SK-N-SH (cell line): ENCODE measurements around the gene RDH14.

Experiments
- CHD2 ChIP-seq: fragments of 150-350 bp; IDR thresholded peaks from 2 replicates; pipeline ENCODE4 v1.6.1; 2018; ENCODE audit warnings: low read length; ENCODE audit not compliant: partially characterized antibody
- CTCF ChIP-seq: fragments of 200-600 bp; sonication (generic); IDR thresholded peaks from 2 replicates; pipeline ENCODE4 v1.6.1; 2017; ENCODE audit warnings: antibody characterized with exemption, mild to moderate bottlenecking, moderate library complexity
- EP300 ChIP-seq, 2 experiments: IDR thresholded peaks; 2 replicates each; pipeline versions ENCODE4 v1.4.0 to v1.6.1; 2012; ENCODE audit warnings: borderline replicate concordance in 1 of 2, low read depth in 1 of 2, low read length in 1 of 2
- EZH2phosphoT487 ChIP-seq: fragments of 200-600 bp; sonication (generic); IDR thresholded peaks from 2 replicates; pipeline ENCODE4 v1.6.1; 2017; ENCODE audit warnings: low read depth, mixed run types, mild to moderate bottlenecking, antibody characterized with exemption, moderate library complexity, borderline replicate concordance
- FOXM1 ChIP-seq: IDR thresholded peaks from 2 replicates; pipeline ENCODE4 v1.4.0; 2012; ENCODE audit warnings: low read depth, mild to moderate bottlenecking
- MEF2A ChIP-seq: IDR thresholded peaks from 2 replicates; pipeline ENCODE4 v1.4.0; 2012; ENCODE audit warnings: low read depth, borderline replicate concordance
- POLR2AphosphoS5 ChIP-seq: IDR thresholded peaks from 2 replicates; pipeline ENCODE4 v1.6.1; 2012; ENCODE audit warnings: low read depth, low read length
- RXRA ChIP-seq: IDR thresholded peaks from 2 replicates; pipeline ENCODE4 v1.4.0; 2012; ENCODE audit warnings: low read depth, mild to moderate bottlenecking, borderline replicate concordance
- SMC3 ChIP-seq: IDR thresholded peaks from 2 replicates; pipeline ENCODE4 v1.6.1; 2012; ENCODE audit warnings: low read depth, low read length, improper control_type of control experiment
- ZBTB33 ChIP-seq: IDR thresholded peaks from 2 replicates; pipeline ENCODE4 v1.4.0; 2012; ENCODE audit warnings: low read depth, borderline replicate concordance
- TF ChIP-seq, protein P1 (sequence below): IDR thresholded peaks from 2 replicates; pipeline ENCODE4 v1.4.0; 2012; ENCODE audit warnings: low read depth, borderline replicate concordance

DNA sequence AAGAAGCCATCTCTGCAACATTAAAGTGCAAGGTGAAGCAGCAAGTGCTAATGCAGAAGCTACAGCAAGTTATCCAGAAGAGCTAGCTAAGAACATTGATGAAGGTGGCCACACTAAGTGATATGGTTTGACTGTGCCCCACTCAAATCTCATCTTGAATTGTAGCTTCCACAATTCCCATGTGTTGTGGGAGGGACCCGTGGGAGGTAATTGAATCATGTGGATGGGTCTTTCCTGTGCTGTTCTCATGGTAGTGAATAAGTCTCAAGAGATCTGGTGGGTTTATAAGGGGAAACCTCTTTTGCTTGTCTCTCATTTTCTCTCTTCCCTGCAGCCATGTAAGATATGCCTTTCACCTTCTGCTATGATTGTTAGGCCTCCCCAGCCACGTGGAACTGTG is 11.4 kb downstream of the RDH14 start:
- TF ChIP-seq CHD2 (no peak), POLR2AphosphoS5 (no peak), SMC3 (no peak), RXRA (no peak), CTCF (no peak), ZBTB33 (no peak), FOXM1 (no peak), MEF2A (no peak), EP300 (IDR thresholded peaks at IDR 0.05; ENCODE audit: borderline replicate concordance in 1 of 2, low read depth in 1 of 2, low read length in 1 of 2) (no peak), EZH2phosphoT487 (no peak)
- TF ChIP-seq, protein P1, sequence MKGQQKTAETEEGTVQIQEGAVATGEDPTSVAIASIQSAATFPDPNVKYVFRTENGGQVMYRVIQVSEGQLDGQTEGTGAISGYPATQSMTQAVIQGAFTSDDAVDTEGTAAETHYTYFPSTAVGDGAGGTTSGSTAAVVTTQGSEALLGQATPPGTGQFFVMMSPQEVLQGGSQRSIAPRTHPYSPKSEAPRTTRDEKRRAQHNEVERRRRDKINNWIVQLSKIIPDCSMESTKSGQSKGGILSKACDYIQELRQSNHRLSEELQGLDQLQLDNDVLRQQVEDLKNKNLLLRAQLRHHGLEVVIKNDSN = no peak
